Astrocyte of the cerebellum (primary cell): ENCODE data around the gene LENG8.
A peak's percentile ranks its signal among the peaks of the same experiment; 100 is the strongest.

Experiments used
- DNase-seq: peaks from one replicate; pipeline ENCODE4 v3.0.0-alpha.2; 2011; ENCODE audit warnings: low read depth
- H3K4me3 ChIP-seq: 2 replicates; pipeline ENCODE4 v1.5.1; 2011; ENCODE audit warnings: mild to moderate bottlenecking, low read depth, low read length, moderate library complexity
- in situ Hi-C: cut with HindIII; loops from 2 replicates; pipeline ENCODE4 v1.10.0; 2017; ENCODE audit warnings: low sequenced_read_pairs
- TF ChIP-seq, protein P1 (sequence below): IDR thresholded peaks from 2 replicates; pipeline ENCODE4 v1.5.1; 2012; ENCODE audit warnings: low read length, low read depth, moderate library complexity, mild to moderate bottlenecking; ENCODE audit errors: missing control alignments

LENG8 gene

DNA sequence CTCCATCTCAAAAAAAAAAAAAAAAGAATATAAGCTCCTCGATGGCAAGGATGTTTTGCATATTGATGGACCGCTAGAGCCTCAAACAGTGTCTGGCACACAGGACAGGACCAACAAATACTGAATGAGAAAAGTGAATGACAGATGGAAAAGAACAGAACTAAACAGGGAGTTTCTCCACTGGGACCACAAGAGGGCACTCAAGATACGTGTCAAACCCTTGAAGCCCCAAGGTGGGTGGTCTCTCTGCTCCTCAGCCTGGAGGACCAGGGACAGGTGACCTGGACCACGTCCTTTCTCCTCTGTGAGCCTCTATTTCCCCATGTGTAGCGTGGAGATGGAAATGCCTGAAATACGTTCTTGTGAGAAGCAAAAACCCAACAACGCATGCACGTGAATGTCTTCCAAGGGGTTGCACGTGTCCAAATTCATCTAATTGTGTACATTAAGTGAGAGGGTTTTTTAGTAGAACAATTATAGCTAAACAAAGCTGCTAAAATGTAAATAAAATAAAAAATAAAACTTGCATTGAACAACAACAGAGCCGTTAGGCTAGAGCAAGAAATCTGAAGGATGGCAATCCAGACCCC is 29.8 kb downstream of the LENG8 start:
- TF ChIP-seq, protein P1, sequence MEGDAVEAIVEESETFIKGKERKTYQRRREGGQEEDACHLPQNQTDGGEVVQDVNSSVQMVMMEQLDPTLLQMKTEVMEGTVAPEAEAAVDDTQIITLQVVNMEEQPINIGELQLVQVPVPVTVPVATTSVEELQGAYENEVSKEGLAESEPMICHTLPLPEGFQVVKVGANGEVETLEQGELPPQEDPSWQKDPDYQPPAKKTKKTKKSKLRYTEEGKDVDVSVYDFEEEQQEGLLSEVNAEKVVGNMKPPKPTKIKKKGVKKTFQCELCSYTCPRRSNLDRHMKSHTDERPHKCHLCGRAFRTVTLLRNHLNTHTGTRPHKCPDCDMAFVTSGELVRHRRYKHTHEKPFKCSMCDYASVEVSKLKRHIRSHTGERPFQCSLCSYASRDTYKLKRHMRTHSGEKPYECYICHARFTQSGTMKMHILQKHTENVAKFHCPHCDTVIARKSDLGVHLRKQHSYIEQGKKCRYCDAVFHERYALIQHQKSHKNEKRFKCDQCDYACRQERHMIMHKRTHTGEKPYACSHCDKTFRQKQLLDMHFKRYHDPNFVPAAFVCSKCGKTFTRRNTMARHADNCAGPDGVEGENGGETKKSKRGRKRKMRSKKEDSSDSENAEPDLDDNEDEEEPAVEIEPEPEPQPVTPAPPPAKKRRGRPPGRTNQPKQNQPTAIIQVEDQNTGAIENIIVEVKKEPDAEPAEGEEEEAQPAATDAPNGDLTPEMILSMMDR = peak; percentile 70
- peak; percentile 23 for DNase-seq
- in situ Hi-C loops = no loop called here
- no peak overlapping the region for H3K4me3 ChIP-seq

DNA sequence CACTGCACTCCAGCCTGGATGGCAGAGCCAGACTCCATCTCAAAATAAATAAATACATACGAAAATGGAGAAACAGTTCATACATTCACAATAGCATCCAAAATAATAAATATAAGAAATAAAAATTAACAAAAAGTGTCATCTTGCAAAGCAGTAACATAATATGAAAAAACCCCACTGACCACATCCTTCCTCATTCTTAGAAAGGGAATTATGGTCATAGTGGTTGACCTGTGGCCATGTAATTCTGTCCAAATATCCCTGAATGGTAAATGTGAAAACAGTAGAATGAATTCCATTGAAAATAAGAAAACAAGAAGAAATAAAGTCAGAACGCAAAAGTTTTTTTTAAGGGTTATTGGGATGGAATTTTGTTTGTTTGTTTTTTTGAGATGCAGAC is 31.1 kb downstream of the LENG8 start:
- in situ Hi-C loops = no loop called here

DNA sequence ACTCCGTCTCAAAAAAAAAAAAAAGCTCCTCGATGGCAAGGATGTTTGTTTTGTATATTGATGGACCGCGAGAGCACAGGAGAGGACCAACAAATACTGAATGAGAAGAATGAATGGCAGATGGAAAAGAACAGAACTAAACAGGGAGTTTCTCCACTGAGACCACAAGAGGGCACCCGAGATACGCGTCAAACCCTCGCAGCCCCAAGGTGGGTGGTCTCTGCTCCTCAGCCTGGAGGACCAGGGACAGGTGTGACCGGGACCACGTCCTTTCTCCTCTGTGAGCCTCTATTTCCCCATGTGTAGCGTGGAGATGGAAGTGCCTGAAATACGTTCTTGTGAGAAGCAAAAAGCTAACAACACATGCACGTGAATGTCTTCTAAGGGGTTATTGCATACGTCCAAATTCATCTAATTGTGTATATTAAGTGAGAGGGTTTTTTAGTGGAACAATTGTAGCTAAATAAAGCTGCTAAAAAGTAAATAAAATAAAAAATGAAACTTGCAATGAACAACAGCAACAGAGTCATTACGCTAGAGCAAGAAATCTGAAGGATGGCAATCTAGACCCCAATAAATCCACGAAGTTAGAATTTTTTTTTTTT is 32.4 kb downstream of the LENG8 start:
- TF ChIP-seq, protein P1 = peak; percentile 78
- no peak overlapping the region for H3K4me3 ChIP-seq
- no peak for DNase-seq
- in situ Hi-C loops = no loop called here

More for the DNA sequence above, 31.1 kb downstream of the LENG8 start:
- no peak for DNase-seq
- no peak overlapping the region for H3K4me3 ChIP-seq
- TF ChIP-seq, protein P1 = no peak

- TF ChIP-seq, protein P1 = no peak
- in situ Hi-C loops = no loop called here
- no peak overlapping the region for H3K4me3 ChIP-seq
- no peak for DNase-seq
Measured at GRCh38 chr19:54482889-54483288, 33.9 kb downstream of the LENG8 start.

DNA sequence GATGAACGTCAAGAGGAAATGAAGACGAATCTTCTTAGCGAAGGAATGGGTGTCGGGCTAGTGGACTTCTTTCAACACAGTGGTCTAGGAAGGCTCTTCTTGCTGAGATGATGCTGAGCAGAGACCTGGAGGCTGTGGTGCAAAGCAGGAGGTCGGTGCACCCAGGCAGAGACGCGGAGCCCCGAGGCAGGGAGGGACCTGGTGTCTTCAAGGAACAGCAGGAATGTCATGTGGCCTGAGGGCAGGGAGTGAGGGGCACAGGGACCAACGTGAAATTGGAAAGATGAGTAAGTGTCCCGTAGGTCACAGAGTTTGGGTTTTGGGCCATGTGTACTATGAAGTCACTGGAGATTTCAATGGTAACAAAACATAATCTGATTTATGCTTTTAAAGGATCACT is 35.5 kb downstream of the LENG8 start:
- in situ Hi-C loops = no loop called here
- no peak overlapping the region for H3K4me3 ChIP-seq
- DNase-seq = no peak
- TF ChIP-seq, protein P1 = no peak

GRCh38 chr19:54485851-54486250 is 36.9 kb downstream of the LENG8 start:
- no peak for DNase-seq
- in situ Hi-C loops = no loop called here
- TF ChIP-seq, protein P1 = no peak
- no peak overlapping the region for H3K4me3 ChIP-seq
